Liver (tissue), 9 donors: ENCODE results near the gene FANK1. TPM values are rescaled to one million over a fixed set of nuclear protein-coding genes. Genes with fewer than 3 reads are reported as not detected.

Source experiments
- DNase-seq: peaks from one replicate; pipeline ENCODE4 v3.0.0-alpha.2; 2017; ENCODE audit warnings: low spot score
- H3K27ac ChIP-seq, 2 donors: one replicate each; pipeline ENCODE4 v1.7.0; 2013; ENCODE audit warnings: inconsistent platforms in 2 of 2, low read length in 2 of 2, control low read depth in 1 of 2, low read depth in 1 of 2, mild to moderate bottlenecking in 1 of 2
- H3K27me3 ChIP-seq, 4 donors: one replicate each; pipeline versions ENCODE4 v1.6.1 to v1.7.0; 2013; ENCODE audit warnings: low read length in 3 of 4, inconsistent platforms in 1 of 4, mild to moderate bottlenecking in 1 of 4, moderate library complexity in 1 of 4; ENCODE audit not compliant: control insufficient read depth in 4 of 4, insufficient read depth in 4 of 4
- H3K36me3 ChIP-seq, 4 donors: one replicate each; pipeline versions ENCODE4 v1.6.1 to v1.7.0; 2013; ENCODE audit warnings: low read length in 3 of 4, mild to moderate bottlenecking in 3 of 4, low read depth in 1 of 4, moderate library complexity in 1 of 4; ENCODE audit not compliant: control insufficient read depth in 4 of 4, insufficient read depth in 3 of 4
- H3K4me1 ChIP-seq, 4 donors: one replicate each; pipeline versions ENCODE4 v1.6.1 to v1.7.0; 2013; ENCODE audit warnings: low read length in 3 of 4, mild to moderate bottlenecking in 3 of 4, moderate library complexity in 1 of 4; ENCODE audit not compliant: control insufficient read depth in 4 of 4, insufficient read depth in 4 of 4
- H3K4me3 ChIP-seq, 3 donors: one replicate each; pipeline versions ENCODE4 v1.6.1 to v1.7.0; 2013; ENCODE audit warnings: low read length in 3 of 3, control low read depth in 1 of 3, low read depth in 1 of 3, mild to moderate bottlenecking in 1 of 3
- H3K9ac ChIP-seq, 2 donors: one replicate each; pipeline ENCODE4 v1.7.0; 2013; ENCODE audit warnings: low read length in 2 of 2, mild to moderate bottlenecking in 2 of 2, moderate library complexity in 2 of 2, control low read depth in 1 of 2, low read depth in 1 of 2
- H3K9me3 ChIP-seq, 4 donors: one replicate each; pipeline versions ENCODE4 v1.6.1 to v1.7.0; 2013; ENCODE audit warnings: low read length in 3 of 4; ENCODE audit not compliant: control insufficient read depth in 4 of 4
- EGR1 ChIP-seq, 2 donors: IDR thresholded peaks; 2 replicates each; pipeline ENCODE4 v1.6.1; 2016 to 2018; ENCODE audit warnings: antibody characterized with exemption in 2 of 2, low read depth in 2 of 2
- FOXA1 ChIP-seq: IDR thresholded peaks from 2 replicates; pipeline ENCODE4 v1.6.1; 2016; ENCODE audit warnings: antibody characterized with exemption
- GABPA ChIP-seq, 2 donors: IDR thresholded peaks in 1 of 2; conservative IDR thresholded peaks in 1 of 2; 2 replicates each; pipeline ENCODE4 v1.6.1; 2016; ENCODE audit warnings: antibody characterized with exemption in 2 of 2, mild to moderate bottlenecking in 1 of 2, moderate library complexity in 1 of 2
- HNF4A ChIP-seq, 2 donors: conservative IDR thresholded peaks; 2 replicates each; pipeline ENCODE4 v1.6.1; 2016; ENCODE audit warnings: antibody characterized with exemption in 2 of 2, mild to moderate bottlenecking in 2 of 2
- HNF4G ChIP-seq: IDR thresholded peaks from 2 replicates; pipeline ENCODE4 v1.6.1; 2016; ENCODE audit warnings: antibody characterized with exemption
- JUND ChIP-seq, 2 donors: IDR thresholded peaks; 2 replicates each; pipeline ENCODE4 v1.6.1; 2016; ENCODE audit warnings: antibody characterized with exemption in 2 of 2
- MAX ChIP-seq: IDR thresholded peaks from 2 replicates; pipeline ENCODE4 v1.6.1; 2016; ENCODE audit warnings: antibody characterized with exemption
- NR2F2 ChIP-seq: IDR thresholded peaks from 2 replicates; pipeline ENCODE4 v1.6.1; 2016; ENCODE audit warnings: antibody characterized with exemption
- REST ChIP-seq: IDR thresholded peaks from 2 replicates; pipeline ENCODE4 v1.6.1; 2016; ENCODE audit warnings: antibody characterized with exemption, mild to moderate bottlenecking
- RXRA ChIP-seq, 2 donors: IDR thresholded peaks; 2 replicates each; pipeline ENCODE4 v1.6.1; 2017 to 2018; ENCODE audit warnings: antibody characterized with exemption in 2 of 2, mild to moderate bottlenecking in 1 of 2
- SP1 ChIP-seq: IDR thresholded peaks from 2 replicates; pipeline ENCODE4 v1.6.1; 2018; ENCODE audit warnings: antibody characterized with exemption, mild to moderate bottlenecking
- TAF1 ChIP-seq: conservative IDR thresholded peaks from 2 replicates; pipeline ENCODE4 v1.6.1; 2016; ENCODE audit warnings: antibody characterized with exemption, mild to moderate bottlenecking
- YY1 ChIP-seq: IDR thresholded peaks from 2 replicates; pipeline ENCODE4 v1.6.1; 2016; ENCODE audit warnings: antibody characterized with exemption, mild to moderate bottlenecking
- ZBTB33 ChIP-seq: IDR thresholded peaks from 2 replicates; pipeline ENCODE4 v1.6.1; 2016; ENCODE audit warnings: antibody characterized with exemption
- WGBS: extraction: QIAGEN DNeasy Blood & Tissue Kit; methylation state at CpG from one replicate; pipeline ENCODE4 v1.1.7; 2013; 5-methylcytosine and 5-hydroxymethylcytosine counted together
- polyA plus RNA-seq, 2 donors: library from polyadenylated mRNA; stranded (reverse) in 1 of 2; unstranded in 1 of 2; fragments of 200-250 nt in 1 of 2; fragments of >200 nt in 1 of 2; fragmentation: Nextera tagmentation in 1 of 2; extraction: Ambion mirVana in 1 of 2; gene quantifications; one replicate each; pipeline versions ENCODE4 v1.2.1 to v1.2.3, GENCODE V29; 2013 to 2015
- total RNA-seq, 2 donors: library from RNA; depleted of rRNA; stranded (reverse); fragments of >200 nt; gene quantifications; one replicate each; pipeline ENCODE4 v1.2.3, GENCODE V29; 2014
- donor health status: healthy.
- donor health status: healthy.
- donor health status: healthy.
- donor health status: healthy.
- donor health status: healthy.

Gene FANK1
- total and polyA plus RNA-seq, 4 donors, result 0.28 TPM; not detected in 3

GRCh38 chr10:126006906-126007305, 110.5 kb downstream of the FANK1 start (continued):
- TF ChIP-seq ZBTB33 (no peak), EGR1 (IDR thresholded peaks at IDR 0.05; ENCODE audit: low read depth in 2 of 2) (no peak), HNF4A (conservative IDR thresholded peaks at IDR 0.05) (no peak), SP1 (no peak), HNF4G (no peak), GABPA (IDR thresholded peaks at IDR 0.05 in 1 of 2, conservative IDR thresholded peaks at IDR 0.05 in 1 of 2) (no peak), NR2F2 (no peak), TAF1 (no peak), FOXA1 (no peak), MAX (no peak), RXRA (IDR thresholded peaks at IDR 0.05) (no peak)

- Histone ChIP-seq H3K4me3 (no peak overlapping the region), H3K27ac (no peak overlapping the region), H3K9ac (no peak overlapping the region), H3K9me3 (no peaks in the 10 kb centered on the region), H3K27me3 (peaks cover 0 to 3% (median 0%) of the 10 kb centered on the region in 4 donors), H3K36me3 (no peaks in the 10 kb centered on the region), H3K4me1 (no peaks in the 10 kb centered on the region)
- no peak for DNase-seq
- TF ChIP-seq SP1 (no peak), YY1 (no peak), JUND (IDR thresholded peaks at IDR 0.05) (no peak), EGR1 (IDR thresholded peaks at IDR 0.05; ENCODE audit: low read depth in 2 of 2) (no peak), RXRA (IDR thresholded peaks at IDR 0.05) (no peak), HNF4G (no peak), ZBTB33 (no peak), REST (no peak), GABPA (IDR thresholded peaks at IDR 0.05 in 1 of 2, conservative IDR thresholded peaks at IDR 0.05 in 1 of 2) (no peak)
- WGBS, result 92% methylated on average over 7 of the region's 7 CpGs
These were observed 113.3 kb downstream of the FANK1 start for GRCh38 chr10:126009650-126010049.
